Mammary epithelial cell (primary cell): ENCODE data around the gene TAC3.

Experiments
- CTCF ChIP-seq, 2 donors: IDR thresholded peaks in 1 of 2; conservative IDR thresholded peaks in 1 of 2; 2 replicates each; pipeline ENCODE4 v1.5.1; 2011 to 2012; ENCODE audit warnings: inconsistent platforms in 2 of 2, low read length in 2 of 2, mild to moderate bottlenecking in 2 of 2, control low read depth in 1 of 2, low read depth in 1 of 2; ENCODE audit not compliant: insufficient read depth in 1 of 2; ENCODE audit errors: extremely low read depth in 1 of 2
- EZH2 ChIP-seq: IDR thresholded peaks from 2 replicates; pipeline ENCODE4 v1.6.1; 2012; ENCODE audit warnings: low read length, inconsistent platforms, borderline replicate concordance

GRCh38 chr12:57057067-57057751, 40.9 kb upstream of the TAC3 start:
- TF ChIP-seq CTCF (conservative IDR thresholded peaks at IDR 0.05 in 1 of 2, IDR thresholded peaks at IDR 0.05 in 1 of 2; ENCODE audit: extremely low read depth in 1 of 2, insufficient read depth in 1 of 2, low read depth in 1 of 2, low read length in 2 of 2) (no peak), EZH2 (no peak)
